ENCODE data around the gene OR5M8. TPM values are rescaled to one million over a fixed set of nuclear protein-coding genes. Genes with fewer than 3 reads are reported as not detected.

The OR5M8 gene
- total RNA-seq, 1 donor from 2014 or later, result not detected

- Mint-ChIP-seq H3K36me3 (ENCODE audit: low read depth, unreplicated experiment) (no peaks in the 10 kb centered on the region), H3K9me3 (ENCODE audit: unreplicated experiment) (no peaks in the 10 kb centered on the region), H3K4me3 (ENCODE audit: unreplicated experiment) (no peak overlapping the region), H3K27ac (ENCODE audit: unreplicated experiment) (no peak overlapping the region), H3K27me3 (ENCODE audit: unreplicated experiment) (peaks cover 1% of the 10 kb centered on the region), H3K4me1 (ENCODE audit: unreplicated experiment) (peaks cover 2% of the 10 kb centered on the region)
- no peak for DNase-seq (ENCODE audit: low spot score)
- no peak for TF ChIP-seq CTCF (IDR thresholded peaks at IDR 0.05; ENCODE audit: unreplicated experiment)
These were observed 18.3 kb upstream of the OR5M8 start for GRCh38 chr11:56509439-56509838.

GRCh38 chr11:56497010-56497409, 5.8 kb upstream of the OR5M8 start:
- Mint-ChIP-seq H3K4me1 (ENCODE audit: unreplicated experiment) (no peaks in the 10 kb centered on the region), H3K36me3 (ENCODE audit: low read depth, unreplicated experiment) (no peaks in the 10 kb centered on the region)

DNA sequence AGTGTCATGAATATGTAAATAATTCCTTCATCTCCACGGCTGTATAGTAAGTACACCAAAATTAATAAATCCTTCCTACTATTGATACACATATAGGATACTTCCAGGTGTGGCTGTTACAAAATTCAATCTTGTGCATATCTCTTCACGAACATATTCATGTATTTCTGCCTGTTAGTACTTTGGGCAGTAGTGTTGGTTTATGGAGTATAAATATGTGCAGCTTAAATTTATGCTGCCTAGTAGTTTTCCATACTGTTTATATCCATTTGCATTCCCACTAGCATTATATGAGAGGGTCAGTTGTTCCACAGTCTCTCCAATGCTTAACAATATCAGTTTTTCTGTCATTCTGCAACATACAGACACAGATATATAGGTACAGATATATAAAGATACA, 3.9 kb upstream of the OR5M8 start:
- no peak for TF ChIP-seq CTCF (IDR thresholded peaks at IDR 0.05; ENCODE audit: unreplicated experiment)
- H3K9me3 Mint-ChIP-seq (ENCODE audit: unreplicated experiment), result no peaks in the 10 kb centered on the region
- peaks cover 2% of the 10 kb centered on the region for H3K27me3 Mint-ChIP-seq (ENCODE audit: unreplicated experiment)
- no peaks in the 10 kb centered on the region for H3K4me1 Mint-ChIP-seq (ENCODE audit: unreplicated experiment)
- H3K27ac Mint-ChIP-seq (ENCODE audit: unreplicated experiment), result no peak overlapping the region
- H3K4me3 Mint-ChIP-seq (ENCODE audit: unreplicated experiment), result no peak overlapping the region
- no peaks in the 10 kb centered on the region for H3K36me3 Mint-ChIP-seq (ENCODE audit: low read depth, unreplicated experiment)
- no peak for DNase-seq (ENCODE audit: low spot score)

More at GRCh38 chr11:56497010-56497409, 5.8 kb upstream of the OR5M8 start:
- H3K4me3 Mint-ChIP-seq (ENCODE audit: unreplicated experiment), result no peak overlapping the region
- H3K27ac Mint-ChIP-seq (ENCODE audit: unreplicated experiment), result no peak overlapping the region
- no peaks in the 10 kb centered on the region for H3K27me3 Mint-ChIP-seq (ENCODE audit: unreplicated experiment)
- H3K9me3 Mint-ChIP-seq (ENCODE audit: unreplicated experiment), result no peaks in the 10 kb centered on the region
- no peak for DNase-seq (ENCODE audit: low spot score)
- no peak for TF ChIP-seq CTCF (IDR thresholded peaks at IDR 0.05; ENCODE audit: unreplicated experiment)

- H3K36me3 Mint-ChIP-seq (ENCODE audit: low read depth, unreplicated experiment), result no peaks in the 10 kb centered on the region
- no peaks in the 10 kb centered on the region for H3K9me3 Mint-ChIP-seq (ENCODE audit: unreplicated experiment)
- H3K4me3 Mint-ChIP-seq (ENCODE audit: unreplicated experiment), result no peak overlapping the region
- H3K4me1 Mint-ChIP-seq (ENCODE audit: unreplicated experiment), result no peaks in the 10 kb centered on the region
- DNase-seq (ENCODE audit: low spot score), result no peak
- peaks cover 4% of the 10 kb centered on the region for H3K27me3 Mint-ChIP-seq (ENCODE audit: unreplicated experiment)
- TF ChIP-seq CTCF (IDR thresholded peaks at IDR 0.05; ENCODE audit: unreplicated experiment), result no peak
- no peak overlapping the region for H3K27ac Mint-ChIP-seq (ENCODE audit: unreplicated experiment)
These were observed 4.4 kb downstream of the OR5M8 start for GRCh38 chr11:56486801-56487200.

DNA sequence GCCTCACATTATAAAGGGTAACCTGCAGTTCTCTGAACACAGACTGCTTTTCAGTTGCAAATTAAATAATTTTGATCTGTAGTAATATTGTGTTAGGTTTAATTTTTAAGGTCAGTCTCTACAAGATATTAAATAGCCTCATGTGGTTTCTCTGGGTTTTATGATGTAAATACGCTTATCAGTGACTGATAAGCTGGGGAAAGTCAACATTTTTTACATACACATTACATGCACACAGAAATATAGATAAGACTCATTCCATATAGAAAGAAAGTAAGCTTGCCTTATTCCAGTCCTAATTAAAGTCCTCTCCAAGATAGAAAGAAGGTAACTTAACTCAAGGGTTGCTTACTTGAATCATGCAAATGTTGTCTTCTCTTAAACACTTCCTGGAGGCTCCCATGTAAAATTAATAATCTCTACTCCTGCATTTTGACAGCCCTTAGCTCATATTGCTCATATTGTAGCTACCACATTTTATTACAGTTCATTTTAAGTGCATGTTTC, 16.4 kb downstream of the OR5M8 start:
- Mint-ChIP-seq H3K36me3 (ENCODE audit: low read depth, unreplicated experiment) (no peaks in the 10 kb centered on the region), H3K27ac (ENCODE audit: unreplicated experiment) (no peak overlapping the region), H3K4me3 (ENCODE audit: unreplicated experiment) (no peak overlapping the region), H3K4me1 (ENCODE audit: unreplicated experiment) (no peaks in the 10 kb centered on the region), H3K27me3 (ENCODE audit: unreplicated experiment) (no peaks in the 10 kb centered on the region), H3K9me3 (ENCODE audit: unreplicated experiment) (no peaks in the 10 kb centered on the region)
- no peak for DNase-seq (ENCODE audit: low spot score)
- TF ChIP-seq CTCF (IDR thresholded peaks at IDR 0.05; ENCODE audit: unreplicated experiment), result no peak

Data from endothelial cell (in vitro differentiated cells).